GM18867 (cell line): Measurements from ENCODE around the gene PLPPR4.

Source experiments
- ATAC-seq: cut with Tn5 transposase; IDR thresholded peaks from one replicate; pipeline ENCODE4 v1.9.1; 2021; ENCODE audit warnings: mild to moderate bottlenecking, moderate library complexity; ENCODE audit not compliant: unreplicated experiment

PLPPR4 gene

GRCh38 chr1:99334991-99335390, 70.7 kb downstream of the PLPPR4 start:
- ATAC-seq = no peak

DNA sequence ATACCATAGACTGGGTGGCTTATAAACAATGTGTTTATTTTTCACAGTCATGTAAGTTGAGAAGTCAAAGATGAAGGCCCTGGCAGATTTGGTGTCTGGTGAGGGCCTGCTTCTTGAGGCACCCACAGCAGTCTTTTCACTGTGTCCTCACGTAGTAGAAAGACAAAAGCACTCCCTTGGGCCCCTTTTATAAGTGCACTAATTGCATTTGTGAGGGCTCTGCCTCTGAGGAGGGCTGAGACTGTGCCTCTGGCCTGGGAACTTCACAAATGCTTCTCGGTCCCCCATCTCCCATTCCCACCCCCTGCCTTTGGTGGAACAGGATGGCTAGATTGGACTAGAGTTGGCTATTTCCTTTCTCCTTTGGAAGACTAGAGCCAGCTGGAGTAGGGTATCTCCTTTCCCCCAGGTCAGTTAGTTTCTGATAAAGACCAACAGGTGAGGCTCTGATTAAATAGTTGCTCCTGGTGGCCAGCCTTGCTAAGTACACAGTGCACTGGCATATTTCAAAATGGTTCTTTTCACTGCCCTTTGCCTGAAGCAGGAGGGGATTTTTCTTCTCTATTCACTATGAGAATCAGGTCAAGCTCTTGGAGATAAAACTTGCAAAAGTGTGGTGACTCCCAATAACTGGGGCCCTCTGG, 82.9 kb downstream of the PLPPR4 start:
- no peak for ATAC-seq

GRCh38 chr1:99348397-99349132, 84.3 kb downstream of the PLPPR4 start:
- no peak for ATAC-seq

DNA sequence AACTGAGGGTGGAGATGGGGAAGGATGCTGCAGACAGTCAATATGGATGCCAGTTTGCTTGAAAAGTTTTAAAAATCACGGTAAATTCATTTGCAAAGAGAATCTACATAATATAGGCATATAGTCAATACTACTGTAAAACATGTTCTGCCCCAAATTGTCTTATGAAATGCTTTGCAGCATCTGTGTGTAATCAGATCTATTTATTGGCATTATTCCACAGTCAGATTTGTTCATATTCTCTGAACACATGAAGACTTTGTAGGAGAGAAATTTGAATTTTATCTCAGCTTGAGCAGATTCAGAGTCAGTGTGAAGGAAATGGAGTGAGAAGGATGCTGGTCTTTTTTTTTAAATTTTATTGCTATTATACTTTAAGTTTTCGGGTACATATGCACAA, 88.5 kb downstream of the PLPPR4 start:
- no peak for ATAC-seq

GRCh38 chr1:99358770-99359169, 94.5 kb downstream of the PLPPR4 start:
- no peak for ATAC-seq
